22Rv1 (cell line): ENCODE data around the gene RALY.
A peak's percentile ranks its signal among the peaks of the same experiment; 100 is the strongest.

Experiments used
- H3K27ac ChIP-seq: fragments of 450-650 bp; 2 replicates; pipeline ENCODE4 v1.5.1; 2017
- ZFX ChIP-seq: fragments of 450-650 bp; IDR thresholded peaks from 2 replicates; pipeline ENCODE4 v1.6.1; 2017; ENCODE audit warnings: antibody characterized with exemption, borderline replicate concordance
- TF ChIP-seq, protein P1 (sequence below): fragments of 450-650 bp; IDR thresholded peaks from 2 replicates; pipeline ENCODE4 v1.5.1; 2017; ENCODE audit warnings: mild to moderate bottlenecking

RALY gene

DNA sequence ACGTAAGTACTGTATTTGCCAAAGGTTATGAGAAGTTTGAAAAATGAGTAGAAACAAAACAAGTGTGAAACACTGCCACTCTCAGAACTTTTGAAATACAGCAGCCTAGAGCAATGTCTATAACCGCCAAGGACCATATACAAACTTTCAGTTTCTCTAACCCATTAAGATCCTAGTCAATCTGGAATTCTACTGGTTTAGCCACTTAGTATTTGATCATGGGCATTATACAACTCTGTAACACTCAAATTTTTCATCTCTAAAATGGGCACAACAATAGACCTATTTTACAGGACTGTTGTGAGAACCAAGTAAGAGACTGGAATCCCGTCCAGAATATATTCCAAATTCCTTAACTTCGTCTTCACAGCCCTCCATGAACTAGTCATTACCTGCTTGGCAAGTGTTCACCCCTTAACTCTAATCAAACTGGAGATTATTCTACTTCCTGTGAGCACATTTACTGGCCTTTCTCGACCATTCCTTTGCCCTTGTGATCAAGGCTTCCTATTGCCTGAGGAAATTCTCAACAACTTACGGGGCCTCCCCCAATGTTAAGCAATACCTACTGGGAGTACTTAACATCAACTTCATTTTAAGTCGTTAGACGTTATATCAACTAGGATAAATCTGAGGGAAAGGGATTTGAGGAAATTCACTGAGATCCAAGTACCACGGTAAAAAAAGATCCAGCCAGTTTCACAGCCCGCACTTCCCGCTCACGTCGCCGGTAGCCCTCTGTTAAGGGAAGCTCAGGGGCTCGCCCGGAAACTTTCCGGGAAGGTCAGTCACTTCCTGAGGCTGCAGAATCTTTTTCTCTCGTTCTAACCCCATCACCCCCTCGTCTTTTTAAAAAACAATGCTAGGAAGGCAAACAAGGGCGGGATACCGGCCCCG, 117.3 kb downstream of the RALY start:
- TF ChIP-seq, protein P1, sequence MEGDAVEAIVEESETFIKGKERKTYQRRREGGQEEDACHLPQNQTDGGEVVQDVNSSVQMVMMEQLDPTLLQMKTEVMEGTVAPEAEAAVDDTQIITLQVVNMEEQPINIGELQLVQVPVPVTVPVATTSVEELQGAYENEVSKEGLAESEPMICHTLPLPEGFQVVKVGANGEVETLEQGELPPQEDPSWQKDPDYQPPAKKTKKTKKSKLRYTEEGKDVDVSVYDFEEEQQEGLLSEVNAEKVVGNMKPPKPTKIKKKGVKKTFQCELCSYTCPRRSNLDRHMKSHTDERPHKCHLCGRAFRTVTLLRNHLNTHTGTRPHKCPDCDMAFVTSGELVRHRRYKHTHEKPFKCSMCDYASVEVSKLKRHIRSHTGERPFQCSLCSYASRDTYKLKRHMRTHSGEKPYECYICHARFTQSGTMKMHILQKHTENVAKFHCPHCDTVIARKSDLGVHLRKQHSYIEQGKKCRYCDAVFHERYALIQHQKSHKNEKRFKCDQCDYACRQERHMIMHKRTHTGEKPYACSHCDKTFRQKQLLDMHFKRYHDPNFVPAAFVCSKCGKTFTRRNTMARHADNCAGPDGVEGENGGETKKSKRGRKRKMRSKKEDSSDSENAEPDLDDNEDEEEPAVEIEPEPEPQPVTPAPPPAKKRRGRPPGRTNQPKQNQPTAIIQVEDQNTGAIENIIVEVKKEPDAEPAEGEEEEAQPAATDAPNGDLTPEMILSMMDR: no peak
- no peak for TF ChIP-seq ZFX
- peak overlapping the region; percentile 88 for H3K27ac ChIP-seq

DNA sequence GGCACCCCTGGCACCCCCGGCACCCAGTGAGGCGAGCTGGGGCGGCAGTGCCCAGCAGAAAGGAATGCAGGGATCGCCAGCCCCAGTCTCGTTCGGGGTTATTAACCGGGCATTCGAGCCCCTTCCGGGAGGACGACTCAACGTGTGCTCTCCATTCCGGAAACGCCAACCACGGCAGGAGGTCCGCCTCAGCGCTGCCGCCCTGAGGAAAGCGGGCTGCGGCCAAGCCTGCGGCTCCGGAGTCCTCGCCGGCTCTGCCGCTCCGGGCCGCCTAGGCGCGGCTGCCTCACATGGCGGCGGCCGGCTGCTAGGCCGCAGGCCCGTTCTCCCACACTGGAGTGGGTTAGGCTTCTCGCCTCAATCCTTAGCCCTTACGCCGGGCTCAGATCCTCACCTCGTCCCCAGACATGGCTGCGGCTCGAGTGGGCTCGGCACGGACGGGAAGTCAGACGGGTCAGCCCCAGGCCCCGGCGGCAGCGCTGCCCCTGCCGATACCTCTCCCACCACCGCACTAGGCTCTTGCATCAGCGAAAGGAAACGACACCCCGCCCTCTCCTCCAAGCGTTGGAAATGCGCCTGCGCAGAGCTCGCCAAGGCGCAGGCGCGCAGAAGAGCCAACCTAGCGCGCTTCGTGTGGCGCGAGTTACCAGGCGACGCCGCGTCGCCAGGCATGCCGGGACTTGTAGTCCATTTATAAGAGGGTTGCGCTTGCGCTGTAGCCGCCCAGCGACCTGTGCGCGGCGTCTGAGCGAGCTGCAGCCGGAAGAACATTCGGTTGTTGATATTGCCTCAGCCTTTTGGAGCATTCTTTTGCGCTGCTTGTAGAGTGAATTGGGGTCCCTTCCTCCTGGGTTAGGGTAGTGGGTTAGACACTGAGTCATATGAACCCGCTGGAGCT, 118.2 kb downstream of the RALY start, which contains the start of gene EIF2S2:
EIF2S2 (minus strand) TSS at position 542 of the 898 bp plus-strand sequence; CDS start at position 409, 133 bp downstream.
- TF ChIP-seq ZFX: no peak
- TF ChIP-seq, protein P1: no peak
- peak within 1 kb of the TSS; percentile 88 for H3K27ac ChIP-seq

DNA sequence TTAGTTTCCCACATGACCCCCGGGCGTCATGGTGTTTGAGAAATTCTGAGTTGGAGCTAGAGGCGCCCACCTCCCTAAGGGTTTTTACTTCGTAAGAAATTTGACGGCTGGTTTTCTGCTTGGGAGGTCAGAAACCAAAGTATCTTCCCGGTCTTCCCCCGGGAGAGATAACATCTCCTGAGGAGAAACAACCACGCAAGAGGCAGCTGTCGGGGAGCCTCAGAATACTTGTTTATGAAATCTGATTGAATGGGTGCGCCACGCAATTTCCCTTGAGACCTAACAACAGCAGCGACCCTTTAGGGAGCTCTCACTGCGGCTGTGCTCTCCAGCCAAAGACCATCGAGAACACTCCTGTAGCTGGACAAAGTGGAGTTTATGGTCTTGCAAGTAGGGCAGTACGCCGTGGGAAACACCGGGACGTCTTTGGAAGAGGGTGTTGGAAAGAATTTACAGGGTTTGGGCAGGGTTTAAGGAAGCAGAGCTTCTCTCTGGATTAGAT, 118.9 kb downstream of the RALY start:
- TF ChIP-seq ZFX: no peak
- TF ChIP-seq, protein P1: no peak
- peak overlapping the region; percentile 88 for H3K27ac ChIP-seq

DNA sequence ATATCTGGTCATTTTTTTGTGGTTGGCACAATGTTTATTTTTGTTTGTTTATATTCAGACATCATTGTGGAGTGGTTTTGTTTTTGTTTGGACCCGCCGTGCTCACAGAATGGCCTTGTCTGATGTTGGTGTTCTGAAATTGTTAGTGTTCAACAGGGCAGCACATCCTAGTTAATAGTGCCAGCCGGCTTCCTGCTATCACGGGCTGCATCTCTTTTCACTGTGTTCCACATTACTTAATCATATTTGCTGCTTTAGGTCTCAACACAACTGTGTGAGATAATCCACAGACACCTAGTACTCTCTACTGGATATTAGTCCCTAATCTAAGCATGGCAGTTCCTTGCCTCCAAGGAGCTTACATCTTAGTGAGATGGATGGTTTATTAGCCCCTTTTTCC, 121.1 kb downstream of the RALY start:
- no peak overlapping the region for H3K27ac ChIP-seq
- no peak for TF ChIP-seq ZFX
- TF ChIP-seq, protein P1: no peak

DNA sequence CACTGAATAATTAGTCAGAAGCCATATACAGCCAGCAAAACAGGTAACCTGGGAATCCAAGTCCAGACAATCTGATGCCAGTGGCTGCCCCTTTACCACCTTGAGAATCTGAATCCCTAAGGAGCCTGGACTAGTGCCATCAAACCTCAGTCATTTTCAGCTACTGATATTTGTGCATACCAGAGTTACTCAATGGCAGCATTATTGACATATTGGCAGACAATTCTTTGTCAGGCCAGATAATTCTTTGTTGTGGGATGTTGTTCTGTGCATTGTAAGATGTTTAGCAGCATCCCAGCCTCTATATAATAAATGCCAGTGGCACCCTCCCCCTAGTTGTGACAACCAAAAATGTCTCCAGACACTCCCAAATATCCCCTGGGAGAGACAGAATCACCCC, 121.5 kb downstream of the RALY start:
- H3K27ac ChIP-seq: no peak overlapping the region
- no peak for TF ChIP-seq ZFX
- TF ChIP-seq, protein P1: no peak

DNA sequence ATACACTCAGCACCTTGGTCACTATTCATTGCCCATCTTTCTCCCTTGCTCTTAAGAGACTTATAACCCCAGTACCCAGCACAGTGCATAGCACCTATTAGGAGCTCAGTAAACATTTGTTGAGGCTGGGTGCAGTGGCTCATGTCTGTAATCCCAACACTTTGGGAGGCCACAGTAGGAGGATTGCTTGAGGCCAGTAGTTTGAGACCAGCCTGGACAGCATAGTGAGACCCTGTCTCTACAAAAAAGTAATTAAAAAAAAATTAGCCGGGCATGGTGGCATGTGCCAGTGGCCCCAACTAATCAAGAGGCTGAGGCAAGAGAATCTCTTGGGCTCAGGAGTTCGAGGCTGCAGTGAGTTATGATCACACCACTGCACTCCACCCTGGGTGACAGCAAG, 126.5 kb downstream of the RALY start:
- TF ChIP-seq ZFX: no peak
- TF ChIP-seq, protein P1: no peak
- no peak overlapping the region for H3K27ac ChIP-seq
